ENCODE data around the gene PAQR7. TPM values are rescaled to one million over a fixed set of nuclear protein-coding genes. Genes with fewer than 3 reads are reported as not detected.

PAQR7 gene
- total RNA-seq, 1 donor from 2014 or later: 18.7 TPM

DNA sequence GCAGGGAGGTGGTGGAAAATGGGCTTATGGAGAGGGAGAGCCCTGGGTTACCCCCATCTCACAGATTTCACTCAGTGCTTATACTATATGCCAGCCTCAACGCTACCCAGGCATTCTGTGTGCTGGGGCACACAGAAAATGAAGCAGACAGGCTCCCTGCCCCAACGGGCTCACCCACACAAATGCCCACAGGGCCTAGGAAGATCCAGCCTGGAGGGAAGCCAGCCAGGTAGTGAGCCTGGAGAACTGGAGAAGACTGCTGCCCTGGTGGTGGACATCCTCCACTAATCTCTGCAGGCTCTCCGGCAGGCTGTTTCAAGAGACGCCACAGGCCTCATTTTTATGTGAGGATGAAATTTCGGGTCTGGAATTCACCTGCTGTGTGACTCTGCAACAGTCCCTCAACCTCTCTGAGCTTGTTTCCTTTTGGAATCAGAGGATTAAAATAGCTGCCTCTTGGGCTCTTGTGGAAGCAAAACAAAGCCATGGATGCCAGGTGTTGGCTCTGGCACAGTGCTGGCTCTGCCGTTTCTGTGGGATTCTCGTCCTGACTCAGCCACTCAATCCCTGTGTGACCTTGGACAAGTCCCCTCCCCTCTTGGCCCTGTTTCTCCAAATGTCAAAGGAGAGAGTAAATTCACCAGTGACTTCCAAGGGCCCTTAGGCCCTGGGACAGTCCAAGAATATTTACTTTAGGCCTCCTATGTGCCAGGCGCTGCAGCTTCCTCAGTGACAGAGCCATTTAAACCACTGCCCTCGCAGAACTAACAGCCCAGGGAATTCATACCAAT is 3.6 kb downstream of the PAQR7 start:
- no peak for DNase-seq (ENCODE audit: low spot score)

DNA sequence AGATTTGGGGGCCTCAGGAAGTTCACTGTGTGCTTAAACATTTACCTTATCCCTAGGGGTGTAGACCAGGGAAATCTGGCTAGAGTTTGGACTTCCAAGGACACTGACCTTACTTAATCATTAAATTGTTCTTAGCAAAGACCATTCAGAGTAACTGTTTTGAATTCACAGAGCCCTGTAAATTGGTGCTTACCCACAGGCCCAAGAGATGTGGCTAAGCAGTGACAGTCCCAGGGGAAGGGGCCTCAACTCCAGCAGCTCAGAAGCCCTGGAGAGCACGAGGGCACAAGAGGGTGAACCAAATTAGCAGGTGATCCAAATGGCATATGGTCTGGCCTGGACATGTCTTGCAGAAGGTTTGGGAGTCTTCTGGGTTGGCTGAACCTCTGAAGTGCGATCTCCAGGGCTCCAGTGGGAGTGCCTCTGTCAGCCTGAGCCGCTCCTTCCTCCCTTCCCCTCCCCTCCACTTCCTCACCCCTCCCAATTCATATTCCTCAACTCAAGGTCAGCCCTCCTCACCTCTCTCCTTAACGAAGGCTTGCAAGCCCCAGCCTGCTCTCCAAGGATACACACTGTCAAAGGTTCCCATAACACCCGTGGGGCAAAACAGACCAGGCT is 4.3 kb downstream of the PAQR7 start:
- no peaks in the 10 kb centered on the region for H3K9me3 Mint-ChIP-seq (ENCODE audit: unreplicated experiment)
- peaks cover 14% of the 10 kb centered on the region for H3K4me1 Mint-ChIP-seq (ENCODE audit: unreplicated experiment)
- H3K4me3 Mint-ChIP-seq (ENCODE audit: unreplicated experiment): no peak overlapping the region
- peaks cover 8% of the 10 kb centered on the region for H3K36me3 Mint-ChIP-seq (ENCODE audit: low read depth, unreplicated experiment)
- peaks cover 3% of the 10 kb centered on the region for H3K27me3 Mint-ChIP-seq (ENCODE audit: unreplicated experiment)
- no peak for DNase-seq (ENCODE audit: low spot score)
- no peak overlapping the region for H3K27ac Mint-ChIP-seq (ENCODE audit: unreplicated experiment)
- TF ChIP-seq, protein P1, sequence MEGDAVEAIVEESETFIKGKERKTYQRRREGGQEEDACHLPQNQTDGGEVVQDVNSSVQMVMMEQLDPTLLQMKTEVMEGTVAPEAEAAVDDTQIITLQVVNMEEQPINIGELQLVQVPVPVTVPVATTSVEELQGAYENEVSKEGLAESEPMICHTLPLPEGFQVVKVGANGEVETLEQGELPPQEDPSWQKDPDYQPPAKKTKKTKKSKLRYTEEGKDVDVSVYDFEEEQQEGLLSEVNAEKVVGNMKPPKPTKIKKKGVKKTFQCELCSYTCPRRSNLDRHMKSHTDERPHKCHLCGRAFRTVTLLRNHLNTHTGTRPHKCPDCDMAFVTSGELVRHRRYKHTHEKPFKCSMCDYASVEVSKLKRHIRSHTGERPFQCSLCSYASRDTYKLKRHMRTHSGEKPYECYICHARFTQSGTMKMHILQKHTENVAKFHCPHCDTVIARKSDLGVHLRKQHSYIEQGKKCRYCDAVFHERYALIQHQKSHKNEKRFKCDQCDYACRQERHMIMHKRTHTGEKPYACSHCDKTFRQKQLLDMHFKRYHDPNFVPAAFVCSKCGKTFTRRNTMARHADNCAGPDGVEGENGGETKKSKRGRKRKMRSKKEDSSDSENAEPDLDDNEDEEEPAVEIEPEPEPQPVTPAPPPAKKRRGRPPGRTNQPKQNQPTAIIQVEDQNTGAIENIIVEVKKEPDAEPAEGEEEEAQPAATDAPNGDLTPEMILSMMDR (IDR thresholded peaks at IDR 0.05; ENCODE audit: unreplicated experiment): no peak

More for the DNA sequence above, 3.6 kb downstream of the PAQR7 start:
- H3K4me3 Mint-ChIP-seq (ENCODE audit: unreplicated experiment): no peak overlapping the region
- H3K4me1 Mint-ChIP-seq (ENCODE audit: unreplicated experiment): peaks cover 20% of the 10 kb centered on the region
- TF ChIP-seq, protein P1 (IDR thresholded peaks at IDR 0.05; ENCODE audit: unreplicated experiment): no peak
- H3K9me3 Mint-ChIP-seq (ENCODE audit: unreplicated experiment): no peaks in the 10 kb centered on the region
- peaks cover 8% of the 10 kb centered on the region for H3K36me3 Mint-ChIP-seq (ENCODE audit: low read depth, unreplicated experiment)
- no peak overlapping the region for H3K27ac Mint-ChIP-seq (ENCODE audit: unreplicated experiment)
- H3K27me3 Mint-ChIP-seq (ENCODE audit: unreplicated experiment): peaks cover 8% of the 10 kb centered on the region

DNA sequence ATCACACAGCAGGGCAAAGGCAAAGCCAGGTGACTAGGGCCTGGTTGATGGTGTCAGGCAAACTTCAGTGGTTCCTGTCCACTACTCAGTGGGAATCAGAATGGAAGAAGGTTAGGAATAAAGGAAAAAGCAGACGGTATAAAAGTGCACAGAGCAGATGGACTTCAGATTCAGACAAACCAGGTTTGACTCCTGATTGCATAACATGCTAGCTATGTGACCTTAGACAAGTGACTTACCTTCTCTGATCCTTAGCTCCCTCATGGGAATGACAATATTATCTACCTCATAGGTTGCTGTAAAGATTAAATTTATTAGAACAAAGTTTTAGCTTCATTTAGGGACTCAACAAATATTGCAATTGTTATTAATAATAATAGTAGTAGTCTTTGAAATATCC is 4.9 kb downstream of the PAQR7 start:
- H3K9me3 Mint-ChIP-seq (ENCODE audit: unreplicated experiment): no peaks in the 10 kb centered on the region
- TF ChIP-seq, protein P1 (IDR thresholded peaks at IDR 0.05; ENCODE audit: unreplicated experiment): no peak
- peaks cover 11% of the 10 kb centered on the region for H3K4me1 Mint-ChIP-seq (ENCODE audit: unreplicated experiment)
- no peak overlapping the region for H3K4me3 Mint-ChIP-seq (ENCODE audit: unreplicated experiment)
- DNase-seq (ENCODE audit: low spot score): no peak
- H3K27me3 Mint-ChIP-seq (ENCODE audit: unreplicated experiment): no peaks in the 10 kb centered on the region
- peaks cover 8% of the 10 kb centered on the region for H3K36me3 Mint-ChIP-seq (ENCODE audit: low read depth, unreplicated experiment)
- no peak overlapping the region for H3K27ac Mint-ChIP-seq (ENCODE audit: unreplicated experiment)

DNA sequence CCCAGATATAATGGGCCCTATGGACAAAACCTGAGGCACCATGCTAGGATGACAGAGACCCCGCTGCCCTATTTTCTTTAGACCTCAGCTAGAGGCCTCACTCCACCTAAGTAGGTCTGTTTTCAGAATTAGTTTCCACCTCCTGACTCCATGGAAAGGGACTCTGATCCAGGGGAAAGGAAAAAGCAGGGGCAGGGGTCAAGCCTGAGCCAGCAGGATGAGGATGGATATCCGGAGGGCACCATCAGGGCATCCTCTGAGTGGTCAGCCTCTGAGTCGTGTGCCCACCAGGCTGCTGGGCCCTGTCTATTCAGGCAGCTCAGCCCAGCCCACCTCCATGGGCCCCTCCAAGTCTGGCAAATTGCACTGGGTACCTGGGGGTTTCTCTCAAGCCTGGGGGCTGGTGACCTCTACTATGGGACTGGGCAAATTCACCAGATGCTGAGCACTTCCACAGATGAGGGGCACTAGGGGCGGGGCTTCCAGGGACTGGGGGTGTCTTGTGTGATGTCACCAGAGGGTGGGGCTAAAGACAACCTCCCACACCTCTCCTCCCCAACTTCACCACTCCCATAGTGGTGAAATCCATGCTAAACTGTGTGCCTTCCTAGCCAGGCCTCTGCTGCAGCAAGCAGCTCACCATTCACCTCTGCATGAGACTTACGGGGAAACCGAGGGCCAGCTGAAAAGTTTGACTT is 5.5 kb downstream of the PAQR7 start:
- DNase-seq (ENCODE audit: low spot score): no peak
- Mint-ChIP-seq H3K4me1 (ENCODE audit: unreplicated experiment) (peaks cover 11% of the 10 kb centered on the region), H3K4me3 (ENCODE audit: unreplicated experiment) (no peak overlapping the region), H3K9me3 (ENCODE audit: unreplicated experiment) (no peaks in the 10 kb centered on the region), H3K27me3 (ENCODE audit: unreplicated experiment) (peaks cover under 1% of the 10 kb centered on the region), H3K36me3 (ENCODE audit: low read depth, unreplicated experiment) (peaks cover 10% of the 10 kb centered on the region), H3K27ac (ENCODE audit: unreplicated experiment) (no peak overlapping the region)
- TF ChIP-seq, protein P1 (IDR thresholded peaks at IDR 0.05; ENCODE audit: unreplicated experiment): no peak
